Measurements from ENCODE around the gene USP17L27.
A peak's percentile ranks its signal among the peaks of the same experiment; 100 is the strongest.
"Not testable (repeated sequence)": the region's sequence is repeated elsewhere in the genome, so short reads cannot be mapped to it uniquely, and the experiment has no call there.

The USP17L27 gene, protein sequence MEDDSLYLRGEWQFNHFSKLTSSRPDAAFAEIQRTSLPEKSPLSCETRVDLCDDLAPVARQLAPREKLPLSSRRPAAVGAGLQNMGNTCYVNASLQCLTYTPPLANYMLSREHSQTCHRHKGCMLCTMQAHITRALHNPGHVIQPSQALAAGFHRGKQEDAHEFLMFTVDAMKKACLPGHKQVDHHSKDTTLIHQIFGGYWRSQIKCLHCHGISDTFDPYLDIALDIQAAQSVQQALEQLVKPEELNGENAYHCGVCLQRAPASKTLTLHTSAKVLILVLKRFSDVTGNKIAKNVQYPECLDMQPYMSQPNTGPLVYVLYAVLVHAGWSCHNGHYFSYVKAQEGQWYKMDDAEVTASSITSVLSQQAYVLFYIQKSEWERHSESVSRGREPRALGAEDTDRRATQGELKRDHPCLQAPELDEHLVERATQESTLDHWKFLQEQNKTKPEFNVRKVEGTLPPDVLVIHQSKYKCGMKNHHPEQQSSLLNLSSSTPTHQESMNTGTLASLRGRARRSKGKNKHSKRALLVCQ

DNA sequence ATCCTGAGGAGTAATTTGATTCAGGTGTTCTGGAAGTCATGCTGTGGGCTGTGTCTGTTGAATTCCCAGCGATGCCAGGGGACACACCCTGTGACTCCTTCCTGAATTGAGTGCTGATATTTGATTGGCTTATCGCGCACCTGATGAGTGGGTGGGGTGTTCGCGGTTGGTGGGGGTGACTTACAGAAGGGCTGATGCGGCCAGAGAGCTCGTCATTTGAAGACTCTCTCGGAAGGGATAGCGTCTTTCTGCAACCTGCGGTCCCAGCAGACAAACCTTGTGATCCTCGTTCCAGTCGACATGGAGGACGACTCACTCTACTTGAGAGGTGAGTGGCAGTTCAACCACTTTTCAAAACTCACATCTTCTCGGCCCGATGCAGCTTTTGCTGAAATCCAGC is at the start of gene USP17L27:
Gene USP17L27, plus strand, starts transcription at position 301 of the 400 bp plus-strand sequence. Its CDS starts 0 bp downstream, at position 301.
- DNase-seq, result not testable (repeated sequence)

DNA sequence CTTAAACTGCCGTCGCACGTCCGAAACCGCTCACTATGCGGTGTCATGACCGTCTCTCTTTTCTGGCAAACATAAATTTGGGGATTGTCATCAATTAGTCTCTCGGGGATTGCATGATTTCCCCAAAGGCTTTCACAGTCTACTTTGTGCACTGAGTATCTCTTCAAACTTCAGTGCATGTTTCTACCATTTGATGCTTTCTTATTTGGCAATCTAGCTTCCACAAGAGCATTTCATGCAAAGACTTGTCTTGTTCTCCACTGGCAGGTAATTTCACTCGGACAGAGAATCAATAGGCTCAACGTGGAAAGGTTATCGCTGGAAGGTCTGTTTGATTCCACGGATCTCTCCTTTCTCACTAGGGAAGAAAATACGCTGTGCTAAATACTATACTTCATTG is 19.8 kb upstream of the USP17L27 start:
- DNase-seq, result not testable (repeated sequence)

DNA sequence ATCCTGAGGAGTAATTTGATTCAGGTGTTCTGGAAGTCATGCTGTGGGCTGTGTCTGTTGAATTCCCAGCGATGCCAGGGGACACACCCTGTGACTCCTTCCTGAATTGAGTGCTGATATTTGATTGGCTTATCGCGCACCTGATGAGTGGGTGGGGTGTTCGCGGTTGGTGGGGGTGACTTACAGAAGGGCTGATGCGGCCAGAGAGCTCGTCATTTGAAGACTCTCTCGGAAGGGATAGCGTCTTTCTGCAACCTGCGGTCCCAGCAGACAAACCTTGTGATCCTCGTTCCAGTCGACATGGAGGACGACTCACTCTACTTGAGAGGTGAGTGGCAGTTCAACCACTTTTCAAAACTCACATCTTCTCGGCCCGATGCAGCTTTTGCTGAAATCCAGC is 19.1 kb upstream of the USP17L27 start, which contains the start of gene USP17L24:
Gene USP17L24, plus strand, starts transcription at position 301 of the 400 bp plus-strand sequence. Its CDS starts 0 bp downstream, at position 301.
- DNase-seq, result not testable (repeated sequence)

DNA sequence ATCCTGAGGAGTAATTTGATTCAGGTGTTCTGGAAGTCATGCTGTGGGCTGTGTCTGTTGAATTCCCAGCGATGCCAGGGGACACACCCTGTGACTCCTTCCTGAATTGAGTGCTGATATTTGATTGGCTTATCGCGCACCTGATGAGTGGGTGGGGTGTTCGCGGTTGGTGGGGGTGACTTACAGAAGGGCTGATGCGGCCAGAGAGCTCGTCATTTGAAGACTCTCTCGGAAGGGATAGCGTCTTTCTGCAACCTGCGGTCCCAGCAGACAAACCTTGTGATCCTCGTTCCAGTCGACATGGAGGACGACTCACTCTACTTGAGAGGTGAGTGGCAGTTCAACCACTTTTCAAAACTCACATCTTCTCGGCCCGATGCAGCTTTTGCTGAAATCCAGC is 14.3 kb upstream of the USP17L27 start, which contains the start of gene USP17L25:
Gene USP17L25, plus strand, starts transcription at position 301 of the 400 bp plus-strand sequence. Its CDS starts 0 bp downstream, at position 301.
- DNase-seq, result not testable (repeated sequence)

DNA sequence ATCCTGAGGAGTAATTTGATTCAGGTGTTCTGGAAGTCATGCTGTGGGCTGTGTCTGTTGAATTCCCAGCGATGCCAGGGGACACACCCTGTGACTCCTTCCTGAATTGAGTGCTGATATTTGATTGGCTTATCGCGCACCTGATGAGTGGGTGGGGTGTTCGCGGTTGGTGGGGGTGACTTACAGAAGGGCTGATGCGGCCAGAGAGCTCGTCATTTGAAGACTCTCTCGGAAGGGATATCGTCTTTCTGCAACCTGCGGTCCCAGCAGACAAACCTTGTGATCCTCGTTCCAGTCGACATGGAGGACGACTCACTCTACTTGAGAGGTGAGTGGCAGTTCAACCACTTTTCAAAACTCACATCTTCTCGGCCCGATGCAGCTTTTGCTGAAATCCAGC is 9.6 kb upstream of the USP17L27 start, which contains the start of gene USP17L26:
Gene USP17L26, plus strand, starts transcription at position 301 of the 400 bp plus-strand sequence. Its CDS starts 0 bp downstream, at position 301.
- DNase-seq, result not testable (repeated sequence)

DNA sequence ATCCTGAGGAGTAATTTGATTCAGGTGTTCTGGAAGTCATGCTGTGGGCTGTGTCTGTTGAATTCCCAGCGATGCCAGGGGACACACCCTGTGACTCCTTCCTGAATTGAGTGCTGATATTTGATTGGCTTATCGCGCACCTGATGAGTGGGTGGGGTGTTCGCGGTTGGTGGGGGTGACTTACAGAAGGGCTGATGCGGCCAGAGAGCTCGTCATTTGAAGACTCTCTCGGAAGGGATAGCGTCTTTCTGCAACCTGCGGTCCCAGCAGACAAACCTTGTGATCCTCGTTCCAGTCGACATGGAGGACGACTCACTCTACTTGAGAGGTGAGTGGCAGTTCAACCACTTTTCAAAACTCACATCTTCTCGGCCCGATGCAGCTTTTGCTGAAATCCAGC is 4.8 kb upstream of the USP17L27 start, which contains the start of gene USP17L5:
Gene USP17L5, plus strand, starts transcription at position 301 of the 400 bp plus-strand sequence. Its CDS starts 0 bp downstream, at position 301.
- not testable (repeated sequence) for DNase-seq

DNA sequence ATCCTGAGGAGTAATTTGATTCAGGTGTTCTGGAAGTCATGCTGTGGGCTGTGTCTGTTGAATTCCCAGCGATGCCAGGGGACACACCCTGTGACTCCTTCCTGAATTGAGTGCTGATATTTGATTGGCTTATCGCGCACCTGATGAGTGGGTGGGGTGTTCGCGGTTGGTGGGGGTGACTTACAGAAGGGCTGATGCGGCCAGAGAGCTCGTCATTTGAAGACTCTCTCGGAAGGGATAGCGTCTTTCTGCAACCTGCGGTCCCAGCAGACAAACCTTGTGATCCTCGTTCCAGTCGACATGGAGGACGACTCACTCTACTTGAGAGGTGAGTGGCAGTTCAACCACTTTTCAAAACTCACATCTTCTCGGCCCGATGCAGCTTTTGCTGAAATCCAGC is 4.6 kb downstream of the USP17L27 start, which contains the start of gene USP17L28:
Gene USP17L28, plus strand, starts transcription at position 301 of the 400 bp plus-strand sequence. Its CDS starts 0 bp downstream, at position 301.
- DNase-seq, result not testable (repeated sequence)

DNA sequence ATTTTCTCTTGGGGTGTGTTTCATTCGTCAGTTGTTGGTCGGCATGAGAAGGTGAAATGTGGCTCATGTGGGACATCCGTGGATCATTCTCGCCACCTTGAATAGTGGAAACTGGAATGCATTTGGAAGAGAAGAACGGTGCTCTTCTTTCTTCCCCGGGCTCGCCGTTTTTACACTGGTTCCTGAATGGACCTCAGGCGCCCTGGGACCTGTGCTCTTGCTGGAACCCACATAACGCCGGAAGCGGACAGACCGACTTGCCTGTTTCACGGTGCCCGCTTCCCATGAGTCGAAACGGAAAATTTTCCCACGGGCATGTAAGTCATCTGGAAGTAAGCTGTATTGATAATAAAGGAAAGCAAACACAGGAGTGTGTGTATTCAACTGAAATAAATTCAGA is 6.9 kb downstream of the USP17L27 start:
- DNase-seq, result not testable (repeated sequence)

DNA sequence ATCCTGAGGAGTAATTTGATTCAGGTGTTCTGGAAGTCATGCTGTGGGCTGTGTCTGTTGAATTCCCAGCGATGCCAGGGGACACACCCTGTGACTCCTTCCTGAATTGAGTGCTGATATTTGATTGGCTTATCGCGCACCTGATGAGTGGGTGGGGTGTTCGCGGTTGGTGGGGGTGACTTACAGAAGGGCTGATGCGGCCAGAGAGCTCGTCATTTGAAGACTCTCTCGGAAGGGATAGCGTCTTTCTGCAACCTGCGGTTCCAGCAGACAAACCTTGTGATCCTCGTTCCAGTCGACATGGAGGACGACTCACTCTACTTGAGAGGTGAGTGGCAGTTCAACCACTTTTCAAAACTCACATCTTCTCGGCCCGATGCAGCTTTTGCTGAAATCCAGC is 9.4 kb downstream of the USP17L27 start, which contains the start of gene USP17L29:
Gene USP17L29, plus strand, starts transcription at position 301 of the 400 bp plus-strand sequence. Its CDS starts 0 bp downstream, at position 301.
- DNase-seq, result not testable (repeated sequence)

DNA sequence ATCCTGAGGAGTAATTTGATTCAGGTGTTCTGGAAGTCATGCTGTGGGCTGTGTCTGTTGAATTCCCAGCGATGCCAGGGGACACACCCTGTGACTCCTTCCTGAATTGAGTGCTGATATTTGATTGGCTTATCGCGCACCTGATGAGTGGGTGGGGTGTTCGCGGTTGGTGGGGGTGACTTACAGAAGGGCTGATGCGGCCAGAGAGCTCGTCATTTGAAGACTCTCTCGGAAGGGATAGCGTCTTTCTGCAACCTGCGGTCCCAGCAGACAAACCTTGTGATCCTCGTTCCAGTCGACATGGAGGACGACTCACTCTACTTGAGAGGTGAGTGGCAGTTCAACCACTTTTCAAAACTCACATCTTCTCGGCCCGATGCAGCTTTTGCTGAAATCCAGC is 18.9 kb downstream of the USP17L27 start, which contains the start of gene USP17L30:
Gene USP17L30, plus strand, starts transcription at position 301 of the 400 bp plus-strand sequence. Its CDS starts 0 bp downstream, at position 301.
- not testable (repeated sequence) for DNase-seq

DNA sequence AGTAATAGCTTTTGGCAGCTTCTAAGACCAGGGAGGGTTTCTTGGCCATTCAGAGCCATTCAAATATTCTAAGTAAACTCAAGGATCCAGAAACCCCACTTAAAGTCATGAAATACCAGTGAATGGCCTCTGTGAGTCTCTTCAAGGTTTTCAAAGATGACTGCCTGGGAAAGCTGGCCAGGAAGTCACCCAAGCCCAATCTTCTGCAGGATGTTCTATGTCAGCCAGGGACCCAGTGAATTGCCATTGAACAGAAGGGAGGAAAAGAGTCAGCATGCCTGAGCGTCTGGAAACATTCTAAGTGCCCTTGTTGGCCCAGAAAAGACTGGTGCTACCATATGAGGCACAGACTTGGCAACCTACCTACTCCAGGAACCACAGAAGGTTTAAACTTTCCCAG is 35.9 kb downstream of the USP17L27 start:
- not testable (repeated sequence) for DNase-seq

DNA sequence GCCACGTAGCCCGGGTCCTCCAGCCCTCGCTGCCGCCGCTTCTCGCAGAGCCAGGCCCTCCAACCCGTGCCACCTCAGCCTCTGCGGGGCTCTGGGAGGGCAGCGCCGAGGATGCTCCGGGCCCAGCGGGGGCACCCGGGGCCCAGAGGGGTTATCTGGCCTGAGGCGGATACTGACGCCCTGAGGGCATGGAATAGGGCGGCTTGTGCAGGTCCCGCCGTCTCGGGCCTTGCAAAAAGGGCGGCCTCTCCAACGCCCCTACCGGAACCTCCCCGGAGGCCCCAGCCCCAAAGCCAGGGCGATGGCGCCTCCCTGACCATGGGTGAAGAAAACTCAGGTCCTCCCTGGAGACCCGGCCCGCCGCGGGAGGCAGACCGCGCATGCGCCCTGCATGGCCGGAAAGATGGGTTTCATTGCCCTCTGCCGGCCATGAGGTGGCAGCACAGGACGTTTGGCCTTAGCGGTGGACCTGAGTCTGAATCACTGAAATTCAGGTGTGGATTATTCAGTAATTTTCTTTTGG is 37.1 kb downstream of the USP17L27 start:
- DNase-seq, result peak; percentile 64

DNA sequence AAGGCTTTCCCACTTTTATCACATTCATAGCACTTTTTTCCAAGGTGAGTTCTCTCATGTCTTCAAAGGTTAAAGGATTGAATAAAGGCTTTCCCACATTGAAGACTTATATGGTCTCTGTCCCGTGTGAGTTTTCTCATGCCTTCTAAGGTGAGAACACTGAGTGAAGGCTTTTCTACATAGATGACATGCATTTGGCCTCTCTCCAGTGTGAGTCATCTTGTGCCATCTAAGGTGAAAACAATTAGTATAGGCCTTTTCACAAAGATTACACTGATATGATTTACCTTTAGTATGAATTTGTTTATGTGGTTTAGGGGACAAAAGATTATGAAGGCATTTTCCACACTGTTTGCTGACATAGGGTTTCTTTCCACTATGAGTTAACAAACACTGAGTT is 40.2 kb downstream of the USP17L27 start:
- DNase-seq, result no peak

DNA sequence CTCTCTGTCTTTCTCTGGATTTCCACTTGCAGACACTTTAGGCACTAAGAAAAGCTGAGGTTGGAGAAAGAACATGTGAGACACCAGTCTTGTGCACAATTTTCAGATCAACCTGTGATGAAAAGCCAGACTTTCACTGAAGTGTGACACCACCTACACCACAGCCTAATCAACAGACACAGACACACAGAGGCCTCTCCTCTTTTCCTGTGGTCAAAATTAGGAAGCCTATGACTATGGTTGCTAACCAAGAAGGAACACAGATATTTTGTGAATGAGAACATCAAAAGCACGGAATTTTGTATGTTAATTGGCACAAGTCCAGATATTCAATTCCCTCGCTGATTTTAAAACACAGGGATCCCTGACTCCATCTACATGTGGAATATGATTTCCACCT is 45.1 kb downstream of the USP17L27 start:
- not testable (repeated sequence) for DNase-seq
